GM12878 (cell line): ENCODE data around the gene MOGAT2. TPM values are rescaled to one million over a fixed set of nuclear protein-coding genes. Genes with fewer than 3 reads are reported as not detected.

ENCODE experiments used
- ATAC-seq: fragments of 200-7000 bp; cut with Tn5 transposase; 3 replicates; pipeline ENCODE4 v1.9.1; 2020; ENCODE audit warnings: mild to moderate bottlenecking, moderate library complexity
- BruUV-seq: library from RNA; stranded (reverse); fragments of 400-500 nt; replicated peaks from 2 replicates; lab custom pipeline; 2021; lab: Mats Ljungman, UMichigan
- CTCF ChIA-PET: fragments of 300-600 bp; sonication (Branson Sonifier 250); formaldehyde crosslinking; extraction: SDS; loops from one replicate; lab custom pipeline; 2021; ENCODE audit warnings: inconsistent platforms; lab: Yijun Ruan, JAX
- POLR2A ChIA-PET: fragments of 350-600 bp; formaldehyde crosslinking; extraction: SDS; loops from one replicate; lab custom pipeline; 2021; ENCODE audit warnings: inconsistent platforms; lab: Charles Lee
- RAD21 ChIA-PET: fragments of 300-600 bp; sonication (Branson Sonifier 250); formaldehyde crosslinking; loops from one replicate; lab custom pipeline; 2023; ENCODE audit warnings: antibody characterized with exemption; ENCODE audit not compliant: unreplicated experiment; lab: Charles Lee
- SMC1A ChIA-PET: fragments of 300-600 bp; sonication (Branson Sonifier 250); formaldehyde crosslinking; loops from one replicate; lab custom pipeline; 2023; ENCODE audit not compliant: unreplicated experiment, uncharacterized antibody; lab: Charles Lee
- DNase-seq: peaks from one replicate; pipeline ENCODE4 v3.0.0-alpha.2; 2011; ENCODE audit warnings: low read depth, low spot score
- FAIRE-seq: peaks from 3 replicates; lab custom pipeline; 2011; peaks lifted over from hg19 to GRCh38; lab: Jason Lieb, UNC
- H2AFZ ChIP-seq: 2 replicates; pipeline ENCODE4 v1.6.0; 2011; ENCODE audit warnings: low read depth, low read length, control low read depth; ENCODE audit not compliant: control insufficient read depth
- H3K27ac ChIP-seq: 2 replicates; pipeline ENCODE4 v1.5.1; 2011; ENCODE audit warnings: control low read depth; ENCODE audit not compliant: control insufficient read depth, insufficient read depth
- H3K27me3 ChIP-seq, 2 experiments: replicated peaks in 1 of 2; 2 replicates each; pipeline versions ENCODE4 v1.6.0 to v1.6.1; 2011; ENCODE audit warnings: low read length in 1 of 2; ENCODE audit not compliant: control insufficient read depth in 2 of 2, insufficient read depth in 2 of 2
- H3K36me3 ChIP-seq, 2 experiments: 2 replicates each; pipeline ENCODE4 v1.5.1; 2011; ENCODE audit warnings: low read length in 1 of 2; ENCODE audit not compliant: control insufficient read depth in 2 of 2, insufficient read depth in 2 of 2
- H3K4me1 ChIP-seq: 2 replicates; pipeline ENCODE4 v1.6.1; 2011; ENCODE audit warnings: mild to moderate bottlenecking, low read length, moderate library complexity, mixed read lengths; ENCODE audit not compliant: control insufficient read depth, insufficient read depth
- H3K4me2 ChIP-seq: 2 replicates; pipeline ENCODE4 v1.6.0; 2011; ENCODE audit warnings: control low read depth; ENCODE audit not compliant: control insufficient read depth, insufficient read depth
- H3K4me3 ChIP-seq: fragments of 200-600 bp; sonication (generic); 2 replicates; pipeline ENCODE4 v1.5.1; 2016
- H3K79me2 ChIP-seq: 2 replicates; pipeline ENCODE4 v1.6.0; 2011; ENCODE audit warnings: low read length; ENCODE audit not compliant: control insufficient read depth, insufficient read depth
- H3K9ac ChIP-seq: 2 replicates; pipeline ENCODE4 v1.8.0; 2011; ENCODE audit warnings: low read length, control low read depth, mixed read lengths; ENCODE audit not compliant: control insufficient read depth, insufficient read depth
- H3K9me3 ChIP-seq: replicated peaks from 3 replicates; pipeline ENCODE4 v1.5.1; 2011; ENCODE audit warnings: mild to moderate bottlenecking, low read length; ENCODE audit not compliant: control insufficient read depth, insufficient read depth
- H4K20me1 ChIP-seq: 2 replicates; pipeline ENCODE4 v1.6.0; 2011; ENCODE audit not compliant: control insufficient read depth, insufficient read depth
- ATF7 ChIP-seq: fragments of 450-650 bp; IDR thresholded peaks from 2 replicates; pipeline ENCODE4 v1.6.1; 2016; ENCODE audit warnings: low read depth, mild to moderate bottlenecking
- CBFB ChIP-seq: IDR thresholded peaks from 2 replicates; pipeline ENCODE4 v1.6.1; 2016; ENCODE audit warnings: antibody characterized with exemption, low read depth
- CBX5 ChIP-seq: sonication (generic); IDR thresholded peaks from 2 replicates; pipeline ENCODE4 v1.6.1; 2016; ENCODE audit warnings: low read depth, moderate library complexity, mild to moderate bottlenecking, inconsistent platforms
- CTCF ChIP-seq, 3 experiments: IDR thresholded peaks in 2 of 3; conservative IDR thresholded peaks in 1 of 3; 2 replicates each; pipeline ENCODE4 v1.5.1; 2011; ENCODE audit warnings: low read depth in 3 of 3, low read length in 3 of 3, mild to moderate bottlenecking in 3 of 3, control low read depth in 2 of 3, moderate library complexity in 2 of 3, inconsistent platforms in 1 of 3, mixed read lengths in 1 of 3; ENCODE audit not compliant: control insufficient read depth in 2 of 3, insufficient read depth in 1 of 3; ENCODE audit errors: extremely low read depth in 1 of 3
- DPF2 ChIP-seq: fragments of 450-650 bp; IDR thresholded peaks from 2 replicates; pipeline ENCODE4 v1.6.1; 2017; ENCODE audit warnings: mild to moderate bottlenecking
- EGR1 ChIP-seq, 2 experiments: IDR thresholded peaks; 1 replicate in 1 of 2; 2 replicates in 1 of 2; pipeline ENCODE4 v1.6.1; 2011 to 2012; ENCODE audit warnings: low read depth in 2 of 2, low read length in 2 of 2, borderline replicate concordance in 1 of 2, mild to moderate bottlenecking in 1 of 2, moderate library complexity in 1 of 2
- HDGF ChIP-seq: fragments of 450-650 bp; IDR thresholded peaks from 2 replicates; pipeline ENCODE4 v1.6.1; 2016; ENCODE audit warnings: antibody characterized with exemption
- KLF5 ChIP-seq: fragments of 450-650 bp; IDR thresholded peaks from 2 replicates; pipeline ENCODE4 v1.6.1; 2014; ENCODE audit warnings: mild to moderate bottlenecking; ENCODE audit not compliant: partially characterized antibody
- NFYA ChIP-seq: IDR thresholded peaks from 2 replicates; pipeline ENCODE4 v1.6.1; 2011; ENCODE audit warnings: low read depth, mild to moderate bottlenecking, low read length, improper control_type of control experiment, borderline replicate concordance
- RAD51 ChIP-seq: fragments of 450-650 bp; IDR thresholded peaks from 2 replicates; pipeline ENCODE4 v1.6.1; 2016; ENCODE audit warnings: moderate library complexity, mild to moderate bottlenecking, inconsistent platforms
- RUNX3 ChIP-seq: IDR thresholded peaks from 2 replicates; pipeline ENCODE4 v1.6.1; 2012; ENCODE audit warnings: low read length, inconsistent platforms
- SMC3 ChIP-seq: IDR thresholded peaks from 2 replicates; pipeline ENCODE4 v1.6.1; 2011; ENCODE audit warnings: low read length, improper control_type of control experiment, borderline replicate concordance
- USF2 ChIP-seq: IDR thresholded peaks from 2 replicates; pipeline ENCODE4 v1.6.1; 2011; ENCODE audit warnings: low read depth, low read length, improper control_type of control experiment, borderline replicate concordance
- YY1 ChIP-seq: IDR thresholded peaks from 2 replicates; pipeline ENCODE4 v1.6.1; 2011; ENCODE audit warnings: low read depth, mild to moderate bottlenecking, low read length
- ZBTB11 ChIP-seq: fragments of 450-650 bp; formaldehyde crosslinking; IDR thresholded peaks from 2 replicates; pipeline ENCODE4 v1.5.0; 2022; ENCODE audit warnings: mild to moderate bottlenecking, missing genetic modification characterization
- ZBTB33 ChIP-seq: fragments of 450-650 bp; IDR thresholded peaks from 2 replicates; pipeline ENCODE4 v1.6.1; 2017; ENCODE audit warnings: mild to moderate bottlenecking
- WGBS: methylation state at CpG from one replicate; pipeline ENCODE4 v1.1.6; 2016; ENCODE audit warnings: low lambda C conversion rate; ENCODE audit not compliant: insufficient replicate concordance, insufficient coverage; ENCODE audit errors: missing lambda C conversion rate; 5-methylcytosine and 5-hydroxymethylcytosine counted together
- in situ Hi-C: fragments of 300-500 bp; cut with MboI; formaldehyde crosslinking; loops from 9 replicates; pipeline ENCODE4 v1.14.3; 2018; ENCODE audit warnings: mixed read lengths
- intact Hi-C: fragments of 100-400 bp; cut with micrococcal nuclease; formaldehyde crosslinking; loops from one replicate; pipeline ENCODE4 v1.14.2; 2022; ENCODE audit not compliant: unreplicated experiment
- polyA plus RNA-seq, 11 experiments: library from polyadenylated mRNA; depleted of rRNA in 4 of 11; unstranded in 6 of 11; stranded (reverse) in 5 of 11; fragments of >200 nt; fragmentation: Nextera tagmentation in 4 of 11; fragmentation: Illumina TruSeq in 1 of 11; extraction: Ambion mirVana in 4 of 11; extraction: Trizol in 1 of 11; gene quantifications; 1 replicate in 1 of 11; 2 replicates in 10 of 11; pipeline versions ENCODE4 v1.2.1 to v1.2.3, GENCODE V29; 2011 to 2016; ENCODE audit warnings: inconsistent platforms in 2 of 11, missing spikeins in 2 of 11, low read depth in 1 of 11
- total RNA-seq, 4 experiments: library from RNA; depleted of rRNA in 3 of 4; stranded (reverse); fragments of >200 nt in 3 of 4; fragmentation: Illumina TruSeq in 1 of 4; extraction: Trizol in 1 of 4; gene quantifications; 2 replicates each; pipeline versions ENCODE4 v1.2.1 to v1.2.3, GENCODE V29; 2013 to 2021

MOGAT2 gene
- total and polyA plus RNA-seq, 10 of the 15 experiments (the other 5 are each of a cell fraction or from before 2014, with no cell fraction given): 0.15 to 0.45 (median 0.22) TPM; not detected in 1

GRCh38 chr11:75706260-75706729, 11.3 kb upstream of the MOGAT2 start:
- RAD21 ChIA-PET: interaction anchor here (0.7 to 1.4 kb wide), 7 partner anchors 15 to 611 kb away, joined by 3 to 6 read pairs (median 3); no protein-coding TSS in a partner anchor
- peak; percentile 27 for FAIRE-seq
- Histone ChIP-seq H3K4me3 (no peak overlapping the region), H3K4me2 (peak overlapping the region; percentile 41), H4K20me1 (no peaks in the 10 kb centered on the region), H3K36me3 (no peaks in the 10 kb centered on the region), H3K9ac (no peak overlapping the region), H3K27me3 (no peaks in the 10 kb centered on the region), H3K9me3 (no peaks in the 10 kb centered on the region), H3K4me1 (no peaks in the 10 kb centered on the region), H2AFZ (peak overlapping the region; percentile 64), H3K27ac (no peak overlapping the region), H3K79me2 (no peaks in the 10 kb centered on the region)
- in situ Hi-C loops: no loop called here
- DNase-seq: no peak
- POLR2A ChIA-PET: no interaction called here
- SMC1A ChIA-PET: interaction anchor here (0.8 to 2.0 kb wide), 7 partner anchors 9 to 446 kb away, joined by 3 to 6 read pairs (median 3); partner anchors contain the start of gene SERPINH1
- intact Hi-C loops: loop anchor here (5.0 to 10.0 kb wide), 2 partner anchors 159 to 261 kb away; no protein-coding TSS in a partner anchor
- BruUV-seq: no TSS peak
- CTCF ChIA-PET: interaction anchor here (0.5 to 2.5 kb wide), 43 partner anchors 9 to 784 kb away, joined by 3 to 21 read pairs (median 4); partner anchors contain the start of gene DGAT2
- peak; percentile 99 for ATAC-seq
- WGBS: 6% methylated on average over 16 of the region's 17 CpGs
- no peak for TF ChIP-seq KLF5
- TF ChIP-seq YY1: 0 out of 2 replicates have a peak, but pooled peaks have one; percentile 48
- TF ChIP-seq RUNX3: peak; percentile 49
- TF ChIP-seq HDGF: 0 out of 2 replicates have a peak, but pooled peaks have one; percentile 43
- TF ChIP-seq ZBTB33: no peak
- TF ChIP-seq CTCF (IDR thresholded peaks at IDR 0.05 in 2 of 3, conservative IDR thresholded peaks at IDR 0.05 in 1 of 3; ENCODE audit: control insufficient read depth in 2 of 3, extremely low read depth in 1 of 3, insufficient read depth in 1 of 3, low read depth in 3 of 3, low read length in 3 of 3): peak; percentile 84 to 96 (median 94)
- TF ChIP-seq CBX5: no peak
- TF ChIP-seq EGR1 (IDR thresholded peaks at IDR 0.05; ENCODE audit: borderline replicate concordance in 1 of 2, low read depth in 2 of 2, low read length in 2 of 2): 0 out of 3 replicates have a peak, but pooled peaks of 1 of the 2 experiments have one; percentile 12
- TF ChIP-seq SMC3: peak; percentile 73
- no peak for TF ChIP-seq RAD51
- no peak for TF ChIP-seq DPF2
- TF ChIP-seq NFYA: no peak
- no peak for TF ChIP-seq ZBTB11 (CRISPR knock-in tag)
- TF ChIP-seq USF2: no peak
- no peak for TF ChIP-seq ATF7
- 0 out of 2 replicates have a peak, but pooled peaks have one; percentile 29 for TF ChIP-seq CBFB
